ENCODE measurements around the gene LGALS3.

- no peak for TF ChIP-seq CTCF (IDR thresholded peaks at IDR 0.05)
- TF ChIP-seq POLR2A (IDR thresholded peaks at IDR 0.05) = no peak
Observed at GRCh38 chr14:55129086-55129427, at the start of gene LGALS3.
